ENCODE measurements around the gene LEP.

The LEP gene

DNA sequence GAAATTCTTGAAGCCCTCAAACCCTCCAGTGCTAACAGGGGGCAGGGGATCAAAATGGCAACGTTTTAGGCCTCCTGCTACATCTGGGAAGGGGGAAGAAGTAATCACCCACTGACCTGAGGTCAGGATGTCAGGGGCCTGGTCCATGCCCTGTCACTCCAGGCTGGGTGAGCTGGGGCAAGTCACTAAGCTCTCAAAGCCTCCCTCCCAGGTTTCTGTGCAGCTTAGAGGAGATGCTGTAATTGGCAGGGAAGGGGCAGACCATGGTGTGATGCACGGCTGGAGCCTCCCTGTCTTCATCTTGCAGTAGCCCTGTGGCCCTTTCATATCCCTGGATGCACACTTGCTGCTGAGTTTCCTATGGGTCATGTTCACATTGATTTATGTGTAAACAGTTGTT lies 27.2 kb downstream of the LEP start:
- Histone ChIP-seq H3K36me3 (replicated peaks; ENCODE audit: low read depth, low read length) (no peaks in the 10 kb centered on the region), H3K9ac (ENCODE audit: low read length) (no peak overlapping the region), H3K79me2 (ENCODE audit: low read length) (no peaks in the 10 kb centered on the region), H3K27me3 (ENCODE audit: low read depth, low read length) (peaks cover 20% of the 10 kb centered on the region), H4K20me1 (ENCODE audit: insufficient read depth, low read length) (no peaks in the 10 kb centered on the region), H3K9me3 (ENCODE audit: insufficient read depth, low read length) (no peaks in the 10 kb centered on the region), H2AFZ (ENCODE audit: low read depth, low read length) (no peak overlapping the region), H3K4me2 (ENCODE audit: low read length) (no peak overlapping the region), H3K27ac (ENCODE audit: low read length) (no peak overlapping the region), H3K4me1 (ENCODE audit: low read length) (no peaks in the 10 kb centered on the region), H3K4me3 (ENCODE audit: low read length) (no peak overlapping the region)
- no peak for TF ChIP-seq EZH2phosphoT487 (IDR thresholded peaks at IDR 0.05; ENCODE audit: low read depth)
- TF ChIP-seq, protein P1, sequence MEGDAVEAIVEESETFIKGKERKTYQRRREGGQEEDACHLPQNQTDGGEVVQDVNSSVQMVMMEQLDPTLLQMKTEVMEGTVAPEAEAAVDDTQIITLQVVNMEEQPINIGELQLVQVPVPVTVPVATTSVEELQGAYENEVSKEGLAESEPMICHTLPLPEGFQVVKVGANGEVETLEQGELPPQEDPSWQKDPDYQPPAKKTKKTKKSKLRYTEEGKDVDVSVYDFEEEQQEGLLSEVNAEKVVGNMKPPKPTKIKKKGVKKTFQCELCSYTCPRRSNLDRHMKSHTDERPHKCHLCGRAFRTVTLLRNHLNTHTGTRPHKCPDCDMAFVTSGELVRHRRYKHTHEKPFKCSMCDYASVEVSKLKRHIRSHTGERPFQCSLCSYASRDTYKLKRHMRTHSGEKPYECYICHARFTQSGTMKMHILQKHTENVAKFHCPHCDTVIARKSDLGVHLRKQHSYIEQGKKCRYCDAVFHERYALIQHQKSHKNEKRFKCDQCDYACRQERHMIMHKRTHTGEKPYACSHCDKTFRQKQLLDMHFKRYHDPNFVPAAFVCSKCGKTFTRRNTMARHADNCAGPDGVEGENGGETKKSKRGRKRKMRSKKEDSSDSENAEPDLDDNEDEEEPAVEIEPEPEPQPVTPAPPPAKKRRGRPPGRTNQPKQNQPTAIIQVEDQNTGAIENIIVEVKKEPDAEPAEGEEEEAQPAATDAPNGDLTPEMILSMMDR (IDR thresholded peaks at IDR 0.05; ENCODE audit: low read depth, low read length) = no peak

DNA sequence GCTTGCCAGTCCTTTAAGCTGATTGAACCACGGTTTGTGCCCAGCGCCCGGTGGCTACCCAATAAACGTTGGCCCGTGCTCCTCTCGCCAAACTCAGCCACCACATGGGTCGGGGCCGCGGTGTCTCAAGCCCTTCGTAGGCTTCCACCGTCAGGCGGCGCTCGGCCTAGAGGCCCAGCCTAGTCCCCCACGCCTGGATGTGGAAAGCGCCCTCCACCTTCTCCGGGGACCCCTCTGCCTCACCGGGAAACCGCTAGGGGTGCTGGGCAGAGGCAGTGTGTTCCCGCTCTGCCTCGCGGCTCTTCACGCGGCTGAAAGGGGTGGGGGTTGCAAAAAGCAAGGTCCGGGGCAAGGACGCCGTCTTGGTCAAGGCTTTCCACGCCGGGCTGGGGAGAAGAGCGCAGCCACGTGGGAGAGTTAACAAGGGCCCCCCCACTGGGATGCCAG lies 29.8 kb downstream of the LEP start:
- Histone ChIP-seq H3K4me3 (ENCODE audit: low read length) (no peak overlapping the region), H3K4me2 (ENCODE audit: low read length) (no peak overlapping the region), H3K4me1 (ENCODE audit: low read length) (no peaks in the 10 kb centered on the region), H3K9me3 (ENCODE audit: insufficient read depth, low read length) (no peaks in the 10 kb centered on the region), H3K79me2 (ENCODE audit: low read length) (no peaks in the 10 kb centered on the region), H3K27ac (ENCODE audit: low read length) (no peak overlapping the region), H3K36me3 (replicated peaks; ENCODE audit: low read depth, low read length) (no peaks in the 10 kb centered on the region), H4K20me1 (ENCODE audit: insufficient read depth, low read length) (no peaks in the 10 kb centered on the region), H3K9ac (ENCODE audit: low read length) (no peak overlapping the region), H2AFZ (ENCODE audit: low read depth, low read length) (no peak overlapping the region), H3K27me3 (ENCODE audit: low read depth, low read length) (peaks cover 15% of the 10 kb centered on the region)
- TF ChIP-seq EZH2phosphoT487 (IDR thresholded peaks at IDR 0.05; ENCODE audit: low read depth) = no peak

DNA sequence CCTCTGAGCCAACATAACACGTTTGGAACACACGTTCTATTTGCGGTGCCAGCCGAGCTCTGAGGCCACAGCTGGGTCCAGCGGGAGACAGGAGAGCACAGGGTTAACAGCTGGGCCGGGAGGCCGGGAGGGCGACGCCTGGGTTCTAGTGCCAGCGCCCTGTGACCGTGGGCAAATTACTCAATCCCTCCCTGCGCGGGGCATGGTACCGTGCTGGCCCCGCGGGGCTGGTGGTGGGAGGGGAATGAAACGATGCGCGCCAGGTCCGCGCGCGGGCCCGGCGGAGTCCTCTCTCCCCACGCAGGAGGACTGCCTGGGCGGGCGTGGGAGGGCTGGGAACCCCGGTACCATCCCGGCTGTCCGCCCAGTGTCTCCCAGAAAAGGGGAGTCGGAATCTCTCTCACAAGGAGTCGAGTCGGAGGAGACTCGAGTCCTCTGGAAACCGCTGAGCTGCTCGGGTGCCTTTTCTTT lies 30.4 kb downstream of the LEP start:
- no peaks in the 10 kb centered on the region for H4K20me1 ChIP-seq (ENCODE audit: insufficient read depth, low read length)
- no peak overlapping the region for H3K9ac ChIP-seq (ENCODE audit: low read length)
- H3K4me3 ChIP-seq (ENCODE audit: low read length) = no peak overlapping the region
- H3K79me2 ChIP-seq (ENCODE audit: low read length) = no peaks in the 10 kb centered on the region
- TF ChIP-seq EZH2phosphoT487 (IDR thresholded peaks at IDR 0.05; ENCODE audit: low read depth) = no peak
- TF ChIP-seq, protein P1 (IDR thresholded peaks at IDR 0.05; ENCODE audit: low read depth, low read length) = no peak
- no peak overlapping the region for H3K27ac ChIP-seq (ENCODE audit: low read length)
- no peaks in the 10 kb centered on the region for H3K9me3 ChIP-seq (ENCODE audit: insufficient read depth, low read length)
- H3K4me1 ChIP-seq (ENCODE audit: low read length) = no peaks in the 10 kb centered on the region
- no peak overlapping the region for H3K4me2 ChIP-seq (ENCODE audit: low read length)
- peaks cover 9% of the 10 kb centered on the region for H3K27me3 ChIP-seq (ENCODE audit: low read depth, low read length)
- no peaks in the 10 kb centered on the region for H3K36me3 ChIP-seq (replicated peaks; ENCODE audit: low read depth, low read length)
- H2AFZ ChIP-seq (ENCODE audit: low read depth, low read length) = no peak overlapping the region

DNA sequence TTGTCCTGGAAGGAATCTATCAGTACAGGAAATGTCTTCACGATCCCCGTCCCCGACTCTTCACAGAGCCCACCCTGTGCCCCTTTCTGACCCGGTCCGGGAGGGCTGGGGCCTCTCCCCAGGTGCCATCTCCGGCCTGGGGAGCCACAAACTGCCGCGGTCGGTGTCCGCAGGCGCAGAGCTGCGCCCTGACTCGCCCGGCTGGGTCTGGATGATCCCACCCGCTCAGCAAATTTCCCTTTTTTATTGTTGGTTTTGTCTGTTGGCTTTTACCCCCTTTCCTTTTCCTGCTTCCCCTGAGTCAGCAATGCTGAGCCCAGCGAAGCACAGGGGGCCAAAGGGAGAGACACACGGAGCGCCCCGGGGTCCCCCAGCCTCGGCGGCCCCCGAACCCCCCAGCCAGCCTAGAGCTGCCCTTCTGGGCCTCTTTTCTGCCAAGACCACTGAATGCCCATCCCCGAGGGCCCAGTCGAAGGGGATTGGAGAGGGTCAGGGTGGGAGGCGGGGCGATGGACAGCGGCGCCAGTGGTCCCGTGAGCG lies 30.9 kb downstream of the LEP start:
- Histone ChIP-seq H3K9me3 (ENCODE audit: insufficient read depth, low read length) (no peaks in the 10 kb centered on the region), H3K4me2 (ENCODE audit: low read length) (no peak overlapping the region), H3K4me3 (ENCODE audit: low read length) (no peak overlapping the region), H3K9ac (ENCODE audit: low read length) (no peak overlapping the region), H3K36me3 (replicated peaks; ENCODE audit: low read depth, low read length) (no peaks in the 10 kb centered on the region), H3K79me2 (ENCODE audit: low read length) (no peaks in the 10 kb centered on the region), H2AFZ (ENCODE audit: low read depth, low read length) (no peak overlapping the region), H3K27me3 (ENCODE audit: low read depth, low read length) (peaks cover 6% of the 10 kb centered on the region; the same call in 1 of the 2 replicates), H3K27ac (ENCODE audit: low read length) (no peak overlapping the region), H4K20me1 (ENCODE audit: insufficient read depth, low read length) (no peaks in the 10 kb centered on the region), H3K4me1 (ENCODE audit: low read length) (no peaks in the 10 kb centered on the region)
- TF ChIP-seq EZH2phosphoT487 (IDR thresholded peaks at IDR 0.05; ENCODE audit: low read depth) = no peak
- TF ChIP-seq, protein P1 (IDR thresholded peaks at IDR 0.05; ENCODE audit: low read depth, low read length) = no peak
